HG02623 (cell line): Measurements from ENCODE around the gene GOLPH3L.
"Not testable (repeated sequence)": the region's sequence is repeated elsewhere in the genome, so short reads cannot be mapped to it uniquely, and the experiment has no call there.

Experiments used
- ATAC-seq: cut with Tn5 transposase; IDR thresholded peaks from one replicate; pipeline ENCODE4 v1.9.1; 2021; ENCODE audit warnings: moderate library complexity; ENCODE audit not compliant: unreplicated experiment

GOLPH3L gene

GRCh38 chr1:150660584-150660983 is 36.4 kb downstream of the GOLPH3L start:
- no peak for ATAC-seq

GRCh38 chr1:150657064-150657463 is 39.9 kb downstream of the GOLPH3L start:
- not testable (repeated sequence) for ATAC-seq

GRCh38 chr1:150654635-150655034 is 42.3 kb downstream of the GOLPH3L start:
- not testable (repeated sequence) for ATAC-seq

DNA sequence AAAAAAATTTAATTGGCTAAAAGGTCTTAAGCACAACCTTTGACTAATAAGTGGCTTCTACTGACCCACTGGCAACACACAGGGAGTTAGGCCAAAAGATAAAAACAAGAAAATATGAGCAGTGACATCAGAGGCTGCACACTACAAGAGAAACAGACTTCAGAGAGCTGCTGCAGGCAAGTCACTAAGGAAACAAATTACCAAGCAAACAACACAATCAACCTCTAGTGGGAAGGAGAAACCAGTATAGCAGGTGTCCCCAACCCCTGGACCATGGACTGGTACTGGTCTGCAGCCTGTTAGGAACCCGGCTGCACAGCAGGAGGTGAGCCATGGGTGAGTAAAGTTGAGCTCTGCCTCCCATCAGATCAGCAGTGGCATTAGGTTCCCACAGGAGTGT is 46.8 kb downstream of the GOLPH3L start:
- no peak for ATAC-seq

DNA sequence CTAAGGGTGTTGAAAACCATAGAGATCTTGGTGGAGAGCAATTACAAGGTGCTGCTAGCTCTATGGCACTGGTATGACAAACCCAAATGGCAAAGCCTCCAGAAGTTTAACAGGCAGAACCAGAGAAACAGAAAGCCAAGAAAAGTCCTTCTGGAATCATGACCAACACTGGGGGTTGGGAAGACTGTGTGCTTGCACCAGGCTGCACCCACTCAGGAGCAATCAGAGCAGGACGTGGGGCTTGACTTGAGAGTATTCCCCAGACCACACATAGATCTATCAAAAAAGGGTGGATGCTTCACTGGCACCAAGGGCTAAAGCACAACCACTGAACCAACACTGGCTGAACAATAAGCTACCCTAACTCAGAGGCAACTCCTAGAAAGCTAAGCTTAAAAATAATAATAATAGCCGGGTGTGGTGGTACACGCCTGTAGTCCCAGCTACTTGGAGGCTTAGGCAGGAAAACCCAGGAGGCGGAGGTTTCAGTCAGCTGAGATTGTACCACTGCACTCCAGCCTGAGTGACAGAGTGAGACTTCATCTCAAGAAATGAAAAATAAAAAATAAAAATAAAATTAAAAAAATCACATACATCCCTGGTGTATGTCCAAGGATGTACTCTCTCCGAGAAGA is 47.4 kb downstream of the GOLPH3L start:
- ATAC-seq, result no peak

- no peak for ATAC-seq
These were observed 54.7 kb downstream of the GOLPH3L start for GRCh38 chr1:150642296-150642695.

DNA sequence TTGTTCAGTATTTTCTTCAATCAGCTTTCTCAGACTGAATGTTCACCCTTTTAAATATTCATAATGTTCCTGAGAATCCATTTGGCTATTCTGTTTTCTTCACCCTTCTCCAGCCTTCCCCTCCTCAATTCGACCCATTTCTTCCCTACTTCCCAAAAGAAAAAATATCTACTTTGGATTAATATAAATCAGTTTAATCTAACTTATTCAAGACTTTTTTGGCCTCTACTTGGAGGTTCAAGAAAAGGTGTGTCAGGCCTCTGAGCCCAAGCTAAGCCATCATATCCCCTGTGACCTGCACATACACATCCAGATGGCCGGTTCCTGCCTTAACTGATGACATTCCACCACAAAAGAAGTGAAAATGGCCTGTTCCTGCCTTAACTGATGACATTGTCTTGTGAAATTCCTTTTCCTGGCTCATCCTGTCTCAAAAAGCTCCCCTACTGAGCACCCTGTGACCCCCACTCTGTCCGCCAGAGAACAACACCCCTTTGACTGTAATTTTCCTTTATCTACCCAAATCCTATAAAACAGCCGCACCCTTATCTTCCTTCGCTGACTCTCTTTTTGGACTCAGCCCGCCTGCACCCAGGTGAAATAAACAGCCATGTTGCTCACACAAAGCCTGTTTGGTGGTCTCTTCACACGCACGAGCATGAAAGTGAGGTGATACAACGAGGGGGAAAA is 55.7 kb downstream of the GOLPH3L start:
- not testable (repeated sequence) for ATAC-seq

GRCh38 chr1:150638430-150638829 is 58.5 kb downstream of the GOLPH3L start:
- ATAC-seq, result not testable (repeated sequence)

DNA sequence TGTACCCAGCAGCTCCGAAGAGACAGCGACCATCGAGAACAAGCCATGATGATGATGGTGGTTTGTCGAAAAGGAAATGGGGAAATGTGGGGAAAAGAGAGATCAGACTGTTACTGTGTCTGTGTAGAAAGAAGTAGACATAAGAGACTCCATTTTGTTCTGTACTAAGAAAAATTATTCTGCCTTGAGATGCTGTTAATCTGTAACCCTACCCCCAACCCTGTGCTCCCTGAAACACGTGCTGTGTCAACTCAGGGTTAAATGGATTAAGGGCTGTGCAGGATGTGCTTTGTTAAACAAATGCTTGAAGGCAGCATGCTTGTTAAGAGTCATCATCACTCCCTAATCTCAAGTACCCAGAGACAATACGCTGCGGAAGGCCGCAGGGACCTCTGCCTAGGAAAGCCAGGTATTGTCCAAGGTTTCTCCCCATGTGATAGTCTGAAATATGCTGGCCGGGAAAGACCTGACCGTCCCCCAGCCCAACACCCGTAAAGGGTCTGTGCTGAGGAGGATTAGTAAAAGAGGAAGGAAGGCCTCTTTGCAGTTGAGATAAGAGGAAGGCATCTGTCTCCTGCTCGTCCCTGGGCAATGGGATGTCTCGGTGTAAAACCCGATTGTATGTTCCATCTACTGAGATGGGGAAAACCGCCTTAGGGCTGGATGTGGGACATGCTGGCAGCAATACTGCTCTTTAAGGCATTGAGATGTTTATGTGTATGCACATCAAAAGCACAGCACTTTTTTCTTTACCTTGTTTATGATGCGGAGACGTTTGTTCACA is 61.9 kb downstream of the GOLPH3L start:
- ATAC-seq, result not testable (repeated sequence)

DNA sequence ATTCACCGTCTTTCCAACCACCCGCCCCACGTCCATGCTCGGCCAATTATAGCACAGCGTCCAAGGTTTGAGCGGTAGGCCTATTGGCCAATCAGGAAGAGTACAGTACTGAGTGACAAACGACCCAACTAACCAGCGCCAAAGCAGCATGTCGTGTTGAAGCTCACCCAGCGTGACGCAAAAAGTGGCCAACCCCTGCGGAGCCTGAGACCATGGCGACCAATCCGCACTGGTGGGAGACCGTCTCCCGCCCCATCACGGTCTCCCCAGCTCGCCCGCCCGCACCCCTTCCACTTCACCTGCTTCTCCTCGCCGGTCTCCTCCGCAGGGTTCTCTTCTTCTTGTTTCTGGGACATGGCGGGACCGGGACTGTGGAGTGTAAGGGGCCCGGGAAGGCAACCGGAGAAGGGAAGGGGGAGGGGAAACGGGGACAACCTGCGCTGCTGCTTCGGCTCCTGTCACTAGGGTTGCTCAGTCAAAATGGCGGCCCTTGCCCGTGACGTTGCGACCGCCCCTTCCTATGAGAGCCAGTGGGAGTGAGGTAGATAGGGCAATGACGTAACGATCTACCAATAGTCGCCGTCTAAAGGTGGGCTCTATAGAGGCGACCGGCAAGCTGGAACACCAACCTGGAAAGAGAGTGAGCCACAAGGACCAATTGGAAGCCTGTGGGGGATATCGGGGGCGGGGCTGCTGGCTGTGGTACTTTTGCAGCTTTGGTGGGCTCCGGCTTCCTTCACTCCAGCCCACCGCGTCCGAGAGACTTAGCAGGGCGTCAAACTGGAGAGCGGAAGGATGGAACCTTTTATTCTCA is 67.6 kb downstream of the GOLPH3L start, which contains the start of gene ENSA:
ENSA (minus strand) TSS at position 498 of the 814 bp plus-strand sequence; CDS start at position 356, 142 bp downstream.
- ATAC-seq, result peak; percentile 84

GRCh38 chr1:150628766-150629114 is 68.2 kb downstream of the GOLPH3L start:
- ATAC-seq, result no peak

DNA sequence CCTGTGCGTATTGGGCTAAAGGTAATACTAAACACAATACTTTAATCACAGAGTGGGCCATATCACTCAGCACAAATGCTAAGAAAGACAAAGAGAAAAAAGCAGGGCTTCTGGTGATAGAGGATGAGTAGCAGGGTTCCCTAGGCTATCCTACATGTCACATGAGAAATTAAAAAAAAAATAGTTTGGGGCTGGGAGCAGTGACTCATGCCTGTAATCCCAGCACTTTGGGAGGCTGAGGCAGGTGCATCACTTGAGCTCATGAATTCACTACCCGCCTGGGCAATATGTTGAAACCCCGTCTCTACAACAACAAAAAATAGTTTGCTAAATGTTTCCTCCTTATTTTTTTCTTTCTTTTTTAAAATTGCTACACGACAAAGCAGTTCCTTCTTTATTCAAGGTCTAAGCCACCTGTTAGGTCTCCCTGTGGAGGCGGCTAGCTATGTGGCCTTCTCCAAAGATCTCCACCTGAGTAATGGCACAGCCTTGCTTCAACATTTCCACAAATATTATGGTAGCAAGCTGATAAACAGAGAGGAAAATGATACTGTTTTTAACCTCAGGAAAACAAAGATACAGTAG is 69.0 kb downstream of the GOLPH3L start:
- no peak for ATAC-seq

GRCh38 chr1:150626150-150626549 is 70.8 kb downstream of the GOLPH3L start:
- ATAC-seq, result no peak

GRCh38 chr1:150624546-150624945 is 72.4 kb downstream of the GOLPH3L start:
- ATAC-seq, result not testable (repeated sequence)

- ATAC-seq, result not testable (repeated sequence)
These were observed 72.8 kb downstream of the GOLPH3L start for GRCh38 chr1:150624134-150624533.

- ATAC-seq, result no peak
These were observed 74.5 kb downstream of the GOLPH3L start for GRCh38 chr1:150622303-150622975.

DNA sequence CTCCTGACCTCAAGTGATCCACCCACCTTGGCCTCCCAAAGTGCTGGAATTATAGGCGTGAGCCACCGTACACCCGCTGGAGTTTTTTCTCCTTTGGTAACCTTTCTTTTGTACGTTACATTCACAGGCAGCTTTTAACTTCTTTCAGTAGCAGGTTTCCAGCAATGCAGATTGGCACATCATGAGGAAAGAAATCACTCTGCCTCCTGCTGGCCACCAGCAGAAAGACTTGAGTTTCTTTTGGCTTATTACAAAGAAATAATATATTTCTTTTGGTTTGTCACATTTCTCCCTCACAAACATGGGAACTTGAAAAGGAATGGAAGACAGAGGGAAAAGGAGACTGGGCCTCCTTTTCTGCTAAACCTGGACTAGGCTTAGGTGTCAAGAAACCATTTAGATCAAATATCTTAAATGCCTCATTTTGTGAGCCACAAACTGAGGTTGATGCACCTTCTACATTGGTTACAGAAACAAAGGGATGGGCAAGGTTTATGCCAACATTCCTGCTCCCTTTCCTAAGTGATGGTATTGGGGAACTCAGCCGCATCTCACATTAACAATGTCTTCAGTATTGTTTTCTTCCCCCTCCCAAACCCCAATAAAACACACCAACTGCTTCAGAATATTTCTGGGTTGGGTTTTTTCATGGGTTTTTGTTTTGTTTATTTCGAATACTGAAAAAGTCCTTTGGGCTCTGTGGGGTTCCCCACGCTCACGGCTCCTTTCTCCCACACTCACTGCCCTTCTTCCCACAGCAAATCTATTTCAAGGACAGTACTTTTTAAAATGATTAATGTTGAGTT is 75.3 kb downstream of the GOLPH3L start:
- ATAC-seq, result no peak

DNA sequence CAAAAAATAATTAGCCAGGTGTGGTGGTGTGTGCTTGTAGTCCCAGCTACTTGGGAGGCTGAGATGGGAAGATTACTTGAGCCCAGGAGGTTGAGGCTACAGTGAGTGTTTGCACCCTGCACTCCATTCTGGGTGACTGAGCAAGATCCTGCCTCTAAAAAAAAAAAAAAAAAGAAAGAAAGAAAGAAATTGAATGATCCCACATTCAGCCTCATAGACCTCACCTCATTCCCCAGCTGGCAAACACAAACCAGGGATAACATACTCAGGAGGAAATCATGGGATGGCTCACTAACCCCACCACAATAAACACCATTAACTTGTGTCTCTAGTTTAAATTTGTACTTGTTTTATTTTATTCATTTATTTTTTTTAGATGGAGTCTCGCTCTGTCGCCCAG is 76.0 kb downstream of the GOLPH3L start:
- no peak for ATAC-seq
